Stimulated activated CD8-positive, alpha-beta memory T cell treated with anti-CD3 and anti-CD28 coated beads, Interleukin-4, amount 100 ng/mL, for 24 hours (primary cell): ENCODE results near the gene KCNJ1.
A peak's percentile ranks its signal among the peaks of the same experiment; 100 is the strongest.

Source experiments
- DNase-seq: peaks from one replicate; pipeline ENCODE4 v3.0.0-alpha.2; 2020; ENCODE audit warnings: low read depth

KCNJ1 gene

DNA sequence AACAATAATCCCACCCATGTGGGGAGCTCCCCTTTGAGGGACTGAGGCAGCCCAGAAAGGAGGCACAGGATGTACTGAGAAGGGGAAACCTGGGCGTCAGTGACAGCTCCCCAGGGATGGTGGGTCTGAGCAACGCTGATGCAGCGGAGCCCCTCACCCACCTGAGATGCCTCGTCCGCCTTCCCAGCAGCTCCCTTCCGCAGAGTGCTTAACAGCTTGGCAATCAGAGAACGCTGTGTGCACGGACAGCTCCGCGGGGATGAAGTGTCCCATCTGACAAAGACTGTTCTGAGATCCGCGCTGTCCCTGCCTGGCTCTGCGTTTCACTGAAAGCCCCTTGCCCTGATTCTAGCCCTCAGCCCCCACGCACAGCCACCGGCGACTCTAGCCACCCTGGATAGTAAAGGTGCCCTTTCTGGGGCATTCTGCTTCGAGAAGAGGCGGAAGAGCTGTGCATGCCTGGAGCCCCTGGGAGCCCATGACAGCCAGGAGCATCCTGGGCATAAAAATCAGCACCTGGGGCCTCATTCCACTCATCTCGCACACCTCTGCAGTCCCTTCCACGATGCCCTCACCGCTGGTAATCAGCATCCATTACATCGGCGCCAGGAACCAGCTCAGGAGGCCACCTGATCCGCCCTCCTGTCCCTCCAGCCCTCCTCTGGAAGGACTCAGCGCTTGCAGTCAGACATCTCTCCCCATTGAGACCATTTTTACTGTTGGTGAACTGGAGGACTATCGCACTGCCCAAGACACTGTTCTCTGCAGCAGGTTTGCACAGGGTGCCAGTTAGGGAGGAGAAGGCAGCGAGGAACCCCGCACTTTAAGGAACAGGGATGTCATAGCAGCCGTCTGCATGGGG, 34.8 kb upstream of the KCNJ1 start:
- no peak for DNase-seq

DNA sequence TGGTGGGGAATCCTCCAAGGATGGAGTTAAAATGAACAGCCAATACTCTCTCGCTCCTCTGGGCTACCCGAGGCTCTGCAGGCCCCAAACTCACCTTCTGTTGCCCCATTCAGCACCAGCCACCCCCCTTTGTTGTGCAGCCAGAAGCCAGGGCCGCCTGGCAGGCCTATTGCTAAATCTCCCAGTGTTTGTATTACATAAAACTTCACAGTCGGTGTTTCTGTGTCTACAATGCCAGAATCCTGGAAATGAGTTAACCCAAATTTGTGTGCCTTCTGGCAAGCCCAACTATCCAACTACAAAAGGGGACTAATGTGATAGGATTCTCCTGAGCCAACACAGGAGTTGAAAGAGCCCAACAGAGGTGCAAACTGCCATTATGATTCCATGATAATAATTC, 33.4 kb upstream of the KCNJ1 start:
- DNase-seq: no peak

DNA sequence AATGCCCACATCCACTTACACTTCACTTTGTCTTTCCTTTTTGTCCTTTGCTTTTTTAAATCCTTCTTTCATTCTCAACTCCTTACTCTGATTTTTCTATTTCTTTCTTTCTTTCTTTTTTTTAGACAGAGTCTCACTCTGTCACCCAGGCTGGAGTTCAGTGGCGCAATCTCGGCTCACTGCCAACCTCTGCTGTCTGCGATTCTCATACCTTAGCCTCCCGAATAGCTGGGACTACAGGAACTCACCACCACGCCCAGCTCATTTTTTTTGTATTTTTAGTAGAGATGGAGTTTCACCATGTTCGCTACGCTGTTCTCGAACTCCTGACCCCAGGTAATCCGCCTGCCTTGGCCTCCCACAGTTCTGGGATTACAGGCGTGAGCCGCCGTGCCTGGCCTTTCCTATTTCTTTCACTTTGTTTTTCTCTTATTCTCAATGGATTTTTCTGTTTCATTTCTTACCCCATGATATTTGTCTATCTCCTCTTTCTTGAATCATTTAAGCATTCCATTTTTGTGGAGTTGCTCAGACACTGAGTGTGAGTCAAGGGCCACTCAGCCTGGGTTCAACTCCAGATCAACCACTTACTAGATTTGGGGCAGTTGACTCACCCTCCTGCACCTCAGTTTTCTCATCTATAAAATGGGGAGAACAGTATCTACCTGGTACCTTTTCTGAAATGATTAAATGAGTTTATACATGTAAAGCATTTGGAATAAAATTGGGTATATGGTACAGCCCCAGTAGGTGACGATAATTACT, 31.7 kb upstream of the KCNJ1 start:
- no peak for DNase-seq

DNA sequence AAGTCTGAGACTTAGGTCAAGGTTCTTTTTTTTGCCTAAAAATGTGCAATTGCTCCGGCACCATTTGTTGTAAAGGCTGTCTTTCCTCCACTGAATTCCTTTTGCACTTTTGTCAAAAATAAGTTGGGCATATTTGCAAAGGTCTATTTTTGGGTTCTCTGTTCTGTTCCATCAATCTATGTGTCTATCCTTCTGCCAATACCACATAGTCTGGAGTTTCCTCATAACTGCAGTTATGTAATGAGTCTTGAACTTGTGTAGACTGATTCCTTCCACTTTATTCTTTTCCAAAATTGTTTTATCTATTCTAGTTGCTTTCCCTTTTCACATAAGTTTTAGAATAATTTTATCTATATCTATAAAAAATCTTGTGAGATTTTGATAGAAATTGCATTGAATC, 30.7 kb upstream of the KCNJ1 start:
- DNase-seq: no peak

DNA sequence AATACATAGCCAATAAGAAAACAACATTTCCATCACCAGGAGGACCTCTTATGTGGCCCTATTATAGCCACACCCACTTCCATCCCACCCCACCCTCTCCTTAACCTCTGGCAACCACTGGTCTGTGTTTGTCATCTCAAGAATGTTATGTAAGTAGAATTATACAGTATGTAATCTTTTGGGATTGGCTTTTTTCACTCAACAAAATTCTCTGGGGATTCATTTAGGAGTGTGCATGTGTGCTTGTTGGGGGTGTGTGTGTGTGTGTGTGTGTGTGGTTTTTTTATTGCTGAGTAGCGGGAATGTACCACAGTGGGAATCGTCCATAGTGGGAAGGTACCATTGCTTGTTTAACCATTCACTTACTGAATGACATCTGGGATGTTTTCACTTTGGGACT, 29.3 kb upstream of the KCNJ1 start:
- DNase-seq: no peak

DNA sequence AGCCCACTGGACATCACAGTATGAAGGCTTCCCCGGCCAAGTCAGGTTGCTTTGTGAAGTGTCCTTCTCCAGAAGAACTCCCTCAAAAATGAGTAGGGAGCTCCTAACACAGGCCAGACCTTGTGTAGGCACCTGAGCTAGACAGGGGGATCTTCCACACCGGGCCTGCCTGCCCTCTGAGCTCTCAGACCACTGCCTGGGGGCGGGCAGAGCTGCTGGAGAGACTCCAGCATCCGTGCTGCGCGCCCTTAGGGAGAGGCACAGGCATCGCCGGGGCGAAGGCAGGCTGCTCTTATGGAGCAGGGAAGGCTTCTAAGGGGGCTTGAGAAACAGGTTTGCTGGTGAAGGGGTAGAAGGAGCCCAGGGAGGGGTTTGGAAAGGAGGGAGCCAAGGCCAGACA, 28.4 kb upstream of the KCNJ1 start:
- DNase-seq: no peak

DNA sequence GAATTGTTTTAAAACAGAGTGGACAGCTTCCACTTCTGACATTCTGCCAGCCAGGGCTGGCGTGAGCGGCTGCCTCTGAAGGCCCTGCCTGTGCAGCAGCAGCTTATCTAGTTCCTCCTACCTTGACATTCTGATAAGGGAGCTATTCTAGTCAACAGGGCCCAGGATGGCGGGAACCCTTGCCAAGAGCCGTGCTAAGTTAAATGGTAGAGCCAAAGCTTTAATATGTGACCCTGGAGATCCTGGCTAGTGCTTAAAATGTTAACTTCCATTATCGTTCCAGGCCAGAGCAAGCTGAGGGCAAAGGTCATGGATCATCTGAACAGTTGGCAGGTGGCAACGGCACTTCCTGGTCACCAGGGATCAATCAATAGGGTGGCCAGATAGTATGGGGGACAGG, 27.6 kb upstream of the KCNJ1 start:
- DNase-seq: no peak

DNA sequence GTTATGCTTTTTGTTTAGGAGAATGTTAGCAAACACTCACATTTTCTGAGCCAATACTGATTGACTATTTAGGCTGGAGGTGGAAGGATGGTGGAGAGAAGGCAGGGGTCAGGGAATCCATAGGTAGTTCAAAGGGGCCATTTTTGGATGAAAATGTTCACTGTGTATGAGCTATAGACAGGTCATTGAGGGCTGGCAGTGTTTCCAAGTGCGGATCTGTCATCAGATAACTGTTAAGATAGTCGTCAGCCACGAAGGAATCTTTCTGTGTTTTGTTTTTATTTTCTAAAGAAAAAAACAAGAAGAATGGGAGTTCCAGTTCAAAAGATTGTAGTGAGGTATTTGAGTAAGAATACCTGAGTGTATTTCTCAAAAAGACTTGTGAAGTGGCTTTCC, 27.2 kb upstream of the KCNJ1 start:
- no peak for DNase-seq

DNA sequence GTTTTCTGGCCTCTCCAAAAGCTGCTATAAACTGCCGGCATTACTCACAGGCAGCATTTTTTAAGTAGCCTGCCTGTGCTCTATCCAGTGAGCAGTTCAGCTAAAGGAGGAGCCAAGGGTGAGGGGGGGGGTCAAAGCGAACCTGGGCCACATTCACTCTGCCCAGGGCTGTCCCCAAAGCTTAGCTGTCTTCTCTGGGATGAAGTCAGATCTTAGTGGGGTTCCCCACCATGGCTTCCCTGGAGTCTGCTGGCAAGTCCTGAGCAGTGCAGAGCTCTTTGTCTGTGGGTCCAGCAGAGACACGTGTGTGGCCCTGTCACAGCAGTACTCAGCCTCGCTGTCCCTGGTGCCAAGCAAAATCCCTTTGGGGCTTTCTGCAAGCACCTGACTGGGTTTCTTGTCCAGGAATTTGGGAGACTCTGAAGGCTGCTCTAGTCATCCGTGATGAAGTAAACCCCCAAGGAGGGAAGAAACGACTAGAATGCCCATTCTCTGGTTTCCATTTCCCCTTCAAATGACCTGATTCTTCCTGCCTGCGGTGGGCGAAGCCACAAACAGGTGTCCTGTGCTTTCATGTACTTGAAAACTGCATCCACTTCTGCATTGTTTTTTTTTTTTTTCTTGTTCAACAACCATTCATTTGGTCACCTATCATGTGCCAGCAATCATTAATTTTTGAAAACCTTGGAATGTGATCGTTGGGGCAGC, 26.6 kb upstream of the KCNJ1 start:
- DNase-seq: no peak

DNA sequence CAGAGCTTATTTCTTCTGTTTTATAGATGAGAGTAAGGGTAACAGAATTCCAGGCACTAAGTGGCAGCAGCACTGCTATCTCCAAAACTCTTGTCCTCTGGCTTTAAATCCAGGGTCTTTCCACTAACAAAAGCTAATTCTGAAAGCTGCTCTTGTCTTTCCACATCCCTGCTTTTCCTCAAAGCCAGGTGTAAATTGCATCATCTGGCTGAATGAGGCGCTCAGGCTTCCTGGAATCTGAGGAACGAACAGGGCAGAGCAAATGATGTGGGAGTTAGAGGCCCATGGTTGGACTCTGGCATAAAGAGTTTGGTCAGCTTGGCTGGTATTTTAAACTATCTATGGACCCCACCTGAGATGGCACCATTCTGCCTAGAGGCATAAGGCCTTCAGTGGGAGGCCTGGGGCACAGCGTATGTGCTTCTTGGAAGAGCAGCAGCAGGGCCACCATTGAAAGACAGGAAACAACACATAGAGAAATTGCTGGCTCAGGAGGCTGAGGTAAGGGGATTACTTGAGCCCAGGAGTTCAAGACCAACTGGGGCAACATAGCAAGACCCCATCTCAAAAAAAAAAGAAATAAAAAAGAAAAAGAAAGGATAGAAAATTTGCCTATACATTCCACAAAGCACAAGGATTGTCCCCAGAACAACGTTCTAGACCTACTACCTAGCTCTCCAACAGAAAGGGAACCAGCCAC, 25.9 kb upstream of the KCNJ1 start:
- no peak for DNase-seq

DNA sequence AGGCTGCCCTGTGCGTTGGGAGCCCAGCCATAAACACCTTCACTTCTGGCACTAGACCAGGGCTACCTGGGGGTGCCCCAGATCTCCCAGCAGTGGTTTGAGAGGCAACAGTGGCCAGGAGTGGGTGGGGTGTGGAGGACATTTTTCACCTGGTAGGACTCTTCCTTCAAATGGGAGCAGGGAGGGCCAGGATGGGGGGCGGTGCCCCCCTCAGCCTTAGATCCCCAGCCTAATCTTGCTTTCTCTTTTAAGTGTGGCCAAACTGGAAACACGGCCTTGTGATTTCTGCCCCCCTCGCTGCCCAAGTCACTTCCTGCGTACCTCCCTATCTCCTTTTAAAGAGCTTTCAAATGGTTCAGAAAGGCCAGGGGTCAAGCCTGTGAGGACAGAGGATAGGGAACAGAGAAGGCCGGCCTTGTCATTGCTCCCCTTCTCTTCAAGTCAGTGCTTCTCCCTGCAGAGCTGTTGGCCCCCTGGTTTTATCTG, 24.9 kb upstream of the KCNJ1 start:
- no peak for DNase-seq

DNA sequence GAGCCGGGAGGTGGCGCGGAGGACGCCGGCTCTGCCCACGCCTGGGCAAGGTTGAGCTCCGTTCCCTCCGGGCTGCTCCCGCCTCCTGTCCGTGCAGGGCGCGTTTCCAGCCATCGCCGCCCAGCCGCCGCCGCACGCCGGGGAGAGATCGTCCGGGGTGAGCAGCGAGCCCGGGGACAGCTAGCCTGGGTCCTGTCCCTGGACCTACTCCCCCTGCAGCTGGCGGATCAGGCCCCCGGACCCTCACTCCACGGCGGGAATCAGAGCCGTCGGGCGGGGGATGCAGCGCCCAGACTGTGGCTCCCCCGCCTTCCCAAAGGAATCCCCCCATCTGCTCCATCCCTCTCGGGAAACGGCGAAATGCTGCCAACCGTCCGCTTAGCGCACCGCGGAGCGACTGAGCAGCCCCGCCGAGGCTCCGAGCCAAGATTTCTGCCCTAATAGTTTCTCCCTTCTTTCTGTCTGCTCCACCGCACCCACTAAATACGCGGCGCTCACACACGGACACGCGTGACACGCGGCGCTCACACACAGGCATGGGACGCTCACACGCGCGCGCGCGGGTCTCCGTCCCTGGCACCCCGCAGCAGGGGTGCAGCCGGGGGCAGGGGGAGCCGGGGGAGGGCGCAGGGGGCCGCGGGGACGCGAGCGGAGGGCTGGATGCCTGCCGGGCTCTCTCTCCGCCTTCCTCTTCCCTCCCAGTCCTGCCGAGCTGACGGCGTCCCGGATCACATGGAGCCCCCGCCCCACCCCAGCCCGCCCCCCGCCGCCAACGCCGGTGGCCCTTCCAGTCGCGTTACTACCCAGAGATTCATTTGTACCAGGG, 23.7 kb upstream of the KCNJ1 start, which contains the start of gene KCNJ5:
TSS of gene KCNJ5 (plus strand) at position 814 of the 826 bp plus-strand sequence. CDS start 19,918 bp downstream, outside the sequence.
- no peak for DNase-seq

DNA sequence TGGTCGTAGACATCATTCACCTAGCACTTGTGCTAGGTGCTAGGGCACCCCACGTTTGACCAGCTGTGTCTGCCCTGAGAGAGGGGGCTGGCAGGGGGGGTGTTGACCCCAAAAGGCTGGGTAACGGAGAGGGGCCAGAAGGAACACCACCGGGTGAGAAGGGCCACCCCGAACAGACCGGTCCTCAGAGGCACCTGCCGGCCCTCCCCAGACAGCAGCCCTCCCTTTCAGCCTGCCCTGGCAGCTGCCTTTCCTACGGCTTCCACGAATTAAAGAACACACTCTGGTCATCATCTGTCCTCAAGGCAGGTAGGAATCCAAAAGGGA, 23.1 kb upstream of the KCNJ1 start:
- no peak for DNase-seq

DNA sequence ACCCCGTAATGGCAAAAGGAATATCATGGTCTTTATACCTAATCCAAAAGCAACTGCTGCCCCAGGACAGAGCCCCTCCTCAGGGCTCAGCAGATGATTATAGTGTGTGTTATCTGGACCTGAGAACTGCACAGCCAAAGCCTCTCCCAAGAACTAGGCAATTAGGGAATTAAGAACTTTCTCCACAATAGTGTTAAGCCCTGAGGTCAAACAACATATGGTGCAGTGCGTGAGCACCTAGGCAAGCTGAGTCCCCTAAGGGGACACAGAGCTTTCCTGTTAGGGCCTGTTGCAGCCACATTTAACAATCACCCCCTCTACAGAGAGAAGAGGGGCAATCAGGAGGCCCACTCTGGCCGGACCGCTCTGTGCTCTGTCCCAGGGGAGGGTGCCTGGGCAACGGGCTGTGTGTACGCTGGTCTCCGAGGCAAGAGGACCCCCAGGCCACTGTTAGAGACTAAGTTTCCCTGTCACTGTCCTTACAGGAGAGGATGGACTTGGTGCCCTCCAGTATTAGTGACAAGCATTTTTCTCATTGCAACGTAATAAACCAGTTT, 22.6 kb upstream of the KCNJ1 start:
- no peak for DNase-seq

DNA sequence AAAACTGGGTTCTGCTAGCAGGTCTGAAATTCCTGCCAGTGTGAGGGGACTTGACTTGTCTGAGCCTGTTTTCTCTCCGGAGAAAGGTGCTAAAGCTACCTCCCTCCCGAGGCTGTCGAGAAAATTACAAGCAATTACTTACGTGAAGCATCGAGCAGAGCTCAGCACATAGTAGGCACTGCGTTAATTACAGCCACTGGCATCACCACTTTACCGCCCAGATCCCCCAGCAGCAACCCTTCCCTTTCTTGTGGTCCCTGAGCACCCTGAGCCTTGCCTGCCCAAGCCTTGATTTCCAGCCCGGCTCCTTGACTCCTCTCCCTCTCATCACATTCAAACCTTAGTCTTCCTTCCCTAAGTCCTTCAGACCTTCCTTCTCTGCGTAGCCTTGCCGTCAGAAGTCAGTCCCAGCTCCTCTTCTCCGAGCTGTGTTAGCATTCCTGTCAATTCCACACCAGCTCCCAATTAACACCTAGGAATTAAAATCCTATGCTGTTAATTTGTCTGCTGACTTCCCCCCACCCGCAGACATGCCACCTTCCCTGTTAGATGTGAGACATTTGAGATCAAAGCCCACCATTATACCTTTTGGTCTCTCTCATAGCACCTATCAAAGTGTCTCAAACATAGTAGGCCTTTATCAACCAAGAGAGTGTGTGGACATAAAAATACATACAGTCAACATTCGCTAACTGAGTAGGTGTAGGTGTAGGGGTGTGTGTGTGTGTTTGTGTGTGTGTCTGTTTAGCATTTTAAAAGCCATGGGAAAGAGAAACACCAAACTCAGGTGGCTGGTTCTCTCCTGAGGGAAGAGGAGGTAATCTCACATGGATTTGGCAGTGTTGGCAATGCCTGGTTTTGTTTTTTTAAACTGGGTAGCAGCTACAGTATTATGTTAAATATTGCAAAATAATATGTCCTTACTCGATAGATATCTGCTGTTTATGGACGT, 21.2 kb upstream of the KCNJ1 start:
- no peak for DNase-seq

DNA sequence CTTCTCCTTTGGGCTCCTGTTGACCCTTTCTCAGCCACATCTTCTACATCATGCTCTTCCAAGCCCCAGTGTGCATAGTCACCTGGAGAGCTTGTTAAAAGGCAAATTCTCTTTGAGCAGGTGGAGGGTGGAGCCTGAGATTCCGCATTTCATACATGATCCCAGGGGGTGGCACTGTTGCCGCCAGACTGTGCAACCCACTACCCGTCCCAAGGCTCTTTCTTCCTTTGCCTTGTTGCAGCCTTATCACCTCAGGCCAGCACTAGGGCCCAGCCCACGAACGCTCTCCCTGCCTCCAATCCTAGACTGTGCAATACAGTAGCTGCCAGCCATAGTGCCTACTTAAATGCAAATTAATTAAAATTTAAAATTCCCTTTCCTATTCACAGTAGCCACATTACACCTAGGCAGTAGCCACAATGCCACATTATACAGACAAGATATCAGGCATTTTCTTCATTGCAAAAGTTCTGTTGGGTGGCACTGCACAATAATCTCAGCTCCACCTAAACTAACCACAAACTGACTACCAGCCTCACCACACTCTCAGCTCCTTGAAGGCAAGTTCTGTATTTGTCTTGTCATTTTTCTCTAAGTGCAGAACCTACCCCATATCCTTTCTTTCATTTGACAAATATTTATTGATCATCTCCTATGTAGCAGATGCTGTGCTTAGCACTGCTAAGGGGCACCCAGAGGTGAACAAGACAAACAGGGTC, 19.5 kb upstream of the KCNJ1 start:
- no peak for DNase-seq

DNA sequence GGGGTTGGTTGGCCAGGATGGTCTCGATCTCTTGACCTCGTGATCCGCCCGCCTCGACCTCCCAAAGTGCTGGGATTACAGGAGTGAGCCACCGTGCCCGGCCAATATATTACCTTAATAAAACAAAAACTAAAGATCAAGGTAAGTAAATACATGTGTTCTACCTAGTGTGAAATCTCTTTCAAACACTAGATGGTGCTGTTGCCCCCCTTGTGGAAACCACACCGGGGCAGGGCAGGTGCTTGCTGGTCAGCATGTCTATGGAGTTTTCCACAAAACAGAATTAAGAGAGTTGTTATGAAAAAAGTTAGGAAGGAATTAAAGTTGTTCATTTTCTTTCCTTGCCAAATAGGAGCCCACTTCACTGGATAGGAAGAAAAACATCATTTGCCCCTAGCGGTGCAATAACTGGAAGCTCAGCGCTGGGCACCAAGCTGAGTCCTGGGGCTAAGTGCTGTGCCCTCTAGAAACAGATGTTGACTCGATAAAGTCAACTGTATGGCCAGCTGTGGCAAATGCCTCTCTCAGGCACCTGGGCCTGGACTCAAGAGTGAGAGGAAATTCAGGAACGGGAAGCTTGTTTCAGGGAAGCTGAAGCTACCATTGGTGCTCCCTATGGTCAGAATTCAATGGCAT, 17.7 kb upstream of the KCNJ1 start:
- peak; percentile 20 for DNase-seq

DNA sequence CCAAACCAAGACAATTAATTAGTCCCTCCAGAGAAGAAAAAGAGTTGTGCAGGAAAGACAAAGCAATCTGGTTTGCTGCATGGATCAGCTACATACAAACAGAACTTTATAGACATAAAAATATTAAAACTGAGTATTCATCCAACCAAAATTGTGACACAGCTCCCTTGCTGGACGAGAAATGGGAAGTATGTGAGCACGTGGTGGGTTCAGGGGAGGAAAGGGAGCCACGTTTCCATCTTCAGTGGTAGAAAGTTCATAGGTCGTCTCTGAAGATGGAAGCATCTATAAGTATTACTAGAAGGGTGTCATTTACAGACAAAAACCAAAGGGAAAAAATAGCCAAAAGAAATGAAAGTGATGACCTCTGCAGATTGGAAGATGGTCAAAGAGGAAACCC, 17.0 kb upstream of the KCNJ1 start:
- DNase-seq: no peak

DNA sequence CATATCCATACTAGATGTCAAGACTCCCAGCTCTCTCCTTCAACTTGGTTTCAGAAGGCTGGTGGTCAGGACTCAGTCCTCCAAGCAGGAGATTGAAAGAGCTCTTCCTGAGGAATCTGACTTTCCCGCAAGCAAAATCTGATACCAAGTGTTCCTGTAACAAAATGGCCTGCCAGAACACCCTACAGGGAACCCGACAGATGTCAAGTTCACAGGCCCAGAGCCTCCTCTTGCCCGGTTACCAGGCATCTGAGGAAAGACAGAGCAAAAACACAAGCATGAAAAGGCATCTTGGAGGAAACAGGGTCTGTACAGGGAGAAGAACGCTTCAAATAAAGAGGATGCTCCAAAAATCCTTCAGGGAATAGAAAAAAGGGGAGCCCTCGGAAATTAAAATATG, 15.4 kb upstream of the KCNJ1 start:
- no peak for DNase-seq
